Fibroblast of pulmonary artery (primary cell): ENCODE data around the gene FAM193B.

Source experiments
- DNase-seq: peaks from one replicate; pipeline ENCODE4 v3.0.0-alpha.2; 2010; ENCODE audit warnings: low read depth
- H3K4me3 ChIP-seq: replicated peaks from 2 replicates; pipeline ENCODE4 v1.5.1; 2011; ENCODE audit warnings: low read depth, mild to moderate bottlenecking, control low read depth, low read length, moderate library complexity
- TF ChIP-seq, protein P1 (sequence below): IDR thresholded peaks from 2 replicates; pipeline ENCODE4 v1.5.1; 2011; ENCODE audit warnings: mild to moderate bottlenecking, control low read depth, low read length, inconsistent platforms; ENCODE audit errors: missing control alignments

Gene FAM193B

GRCh38 chr5:177600508-177601018 is 46.2 kb upstream of the FAM193B start:
- H3K4me3 ChIP-seq, result peak overlapping the region; percentile 82
- TF ChIP-seq, protein P1, sequence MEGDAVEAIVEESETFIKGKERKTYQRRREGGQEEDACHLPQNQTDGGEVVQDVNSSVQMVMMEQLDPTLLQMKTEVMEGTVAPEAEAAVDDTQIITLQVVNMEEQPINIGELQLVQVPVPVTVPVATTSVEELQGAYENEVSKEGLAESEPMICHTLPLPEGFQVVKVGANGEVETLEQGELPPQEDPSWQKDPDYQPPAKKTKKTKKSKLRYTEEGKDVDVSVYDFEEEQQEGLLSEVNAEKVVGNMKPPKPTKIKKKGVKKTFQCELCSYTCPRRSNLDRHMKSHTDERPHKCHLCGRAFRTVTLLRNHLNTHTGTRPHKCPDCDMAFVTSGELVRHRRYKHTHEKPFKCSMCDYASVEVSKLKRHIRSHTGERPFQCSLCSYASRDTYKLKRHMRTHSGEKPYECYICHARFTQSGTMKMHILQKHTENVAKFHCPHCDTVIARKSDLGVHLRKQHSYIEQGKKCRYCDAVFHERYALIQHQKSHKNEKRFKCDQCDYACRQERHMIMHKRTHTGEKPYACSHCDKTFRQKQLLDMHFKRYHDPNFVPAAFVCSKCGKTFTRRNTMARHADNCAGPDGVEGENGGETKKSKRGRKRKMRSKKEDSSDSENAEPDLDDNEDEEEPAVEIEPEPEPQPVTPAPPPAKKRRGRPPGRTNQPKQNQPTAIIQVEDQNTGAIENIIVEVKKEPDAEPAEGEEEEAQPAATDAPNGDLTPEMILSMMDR, result no peak
- DNase-seq, result peak; percentile 30

GRCh38 chr5:177599731-177600507 is 45.6 kb upstream of the FAM193B start, which contains the start of gene B4GALT7:
Gene B4GALT7 (plus strand): TSS chr5:177600132. CDS start chr5:177600211, 79 bp downstream.
- TF ChIP-seq, protein P1, result no peak
- DNase-seq, result peak; percentile 77
- peak within 1 kb of the TSS; percentile 82 for H3K4me3 ChIP-seq

DNA sequence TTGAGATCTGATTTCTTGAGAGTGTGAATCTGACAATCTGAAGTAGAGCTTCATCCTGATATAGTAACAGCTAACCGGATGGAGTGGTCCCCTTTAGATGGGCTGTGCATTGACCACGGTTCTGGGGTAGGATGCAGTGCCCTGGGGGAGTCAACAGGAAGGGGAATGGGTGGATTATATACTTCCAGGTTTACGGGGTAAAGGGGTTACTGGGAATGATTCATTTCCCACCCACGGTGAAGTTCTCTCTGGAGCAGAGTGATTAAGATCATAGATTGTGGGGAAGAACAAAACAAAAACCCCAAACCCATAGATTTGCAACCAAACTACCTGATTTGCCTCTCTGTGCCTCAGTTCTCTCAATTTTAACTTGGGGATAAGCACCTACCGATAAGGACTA is 44.1 kb upstream of the FAM193B start:
- no peak for DNase-seq
- no peak overlapping the region for H3K4me3 ChIP-seq
- TF ChIP-seq, protein P1, result no peak

DNA sequence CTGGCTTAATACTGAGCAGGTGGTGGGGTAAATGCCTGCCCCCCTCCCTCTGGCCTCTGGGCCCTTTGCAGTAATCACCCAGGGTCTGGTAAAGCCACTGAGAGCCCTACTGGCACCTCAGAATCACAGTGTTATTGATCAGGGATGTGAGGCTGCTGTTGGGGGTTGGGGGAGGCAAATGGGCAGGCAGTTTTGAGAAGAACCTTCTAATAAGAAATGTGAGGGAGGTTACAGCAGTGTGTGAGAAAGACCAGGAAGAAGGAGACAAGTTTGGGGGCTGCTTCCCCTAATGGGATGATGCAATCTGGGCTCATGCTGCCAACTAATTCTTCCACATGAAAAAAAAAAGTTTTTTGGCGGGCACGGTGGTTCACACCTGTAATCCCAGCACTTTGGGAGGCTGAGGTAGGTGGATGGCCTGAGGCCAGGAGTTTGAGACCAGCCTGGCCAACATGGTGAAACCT is 42.4 kb upstream of the FAM193B start:
- TF ChIP-seq, protein P1, result no peak
- no peak overlapping the region for H3K4me3 ChIP-seq
- DNase-seq, result no peak

GRCh38 chr5:177595991-177596774 is 41.8 kb upstream of the FAM193B start:
- no peak for DNase-seq
- TF ChIP-seq, protein P1, result no peak
- H3K4me3 ChIP-seq, result no peak overlapping the region

- TF ChIP-seq, protein P1, result no peak
- H3K4me3 ChIP-seq, result no peak overlapping the region
- DNase-seq, result no peak
Observed at GRCh38 chr5:177595026-177595585, 40.7 kb upstream of the FAM193B start.
